Adipose tissue (tissue), 3 donors: ENCODE results near the gene NNMT. TPM values are rescaled to one million over a fixed set of nuclear protein-coding genes. Genes with fewer than 3 reads are reported as not detected.
A peak's percentile ranks its signal among the peaks of the same experiment; 100 is the strongest.

ENCODE experiments used
- H3K27ac ChIP-seq: one replicate; pipeline ENCODE4 v1.5.1; 2013; ENCODE audit warnings: low read depth, low read length
- WGBS, 3 donors: extraction: QIAGEN DNeasy Blood & Tissue Kit; methylation state at CpG; one replicate each; pipeline ENCODE4 v1.1.7; 2013; 5-methylcytosine and 5-hydroxymethylcytosine counted together
- polyA plus RNA-seq, 3 donors: library from polyadenylated mRNA; stranded (reverse); fragments of 200-250 nt; gene quantifications; one replicate each; pipeline ENCODE4 v1.2.3, GENCODE V29; 2013
- donor health status: healthy with polysubstance abuse.
- donor health status: Bipolar disorder and iron deficiency.
- donor health status: healthy.

The NNMT gene
- polyA plus RNA-seq, 3 donors = 93.2 to 1,953 (median 1,163) TPM

- 68 to 83% (median 68%) methylated on average over 8 of the region's 8 CpGs for WGBS, 3 donors
- peak overlapping the region; percentile 78 for H3K27ac ChIP-seq
These were observed 1.9 kb downstream of the NNMT start for GRCh38 chr11:114297806-114298709.

- H3K27ac ChIP-seq = no peak overlapping the region
- 65 to 78% (median 75%) methylated on average over 2 of the region's 2 CpGs for WGBS, 3 donors
These were observed 2.5 kb downstream of the NNMT start for GRCh38 chr11:114298710-114299109.

GRCh38 chr11:114301088-114301487, 4.9 kb downstream of the NNMT start:
- 82 to 93% (median 89%) methylated on average over 4 of the region's 4 CpGs for WGBS, 3 donors
- H3K27ac ChIP-seq = no peak overlapping the region

GRCh38 chr11:114301927-114302326, 5.7 kb downstream of the NNMT start:
- H3K27ac ChIP-seq = no peak overlapping the region

- 43 to 67% (median 52%) methylated on average over 1 of the region's 1 CpG for WGBS, 3 donors
- H3K27ac ChIP-seq = no peak overlapping the region
These were observed 6.5 kb downstream of the NNMT start for GRCh38 chr11:114302663-114303062.

- no peak overlapping the region for H3K27ac ChIP-seq
- WGBS, 3 donors = 24 to 84% (median 71%) methylated on average over 1 of the region's 1 CpG
These were observed 7.9 kb downstream of the NNMT start for GRCh38 chr11:114304065-114304464.

- 60 to 71% (median 65%) methylated on average over 1 of the region's 1 CpG for WGBS, 3 donors
- no peak overlapping the region for H3K27ac ChIP-seq
These were observed 8.8 kb downstream of the NNMT start for GRCh38 chr11:114304969-114305368.

- WGBS, 3 donors = 11 to 39% (median 15%) methylated on average over 9 of the region's 9 CpGs
- no peak overlapping the region for H3K27ac ChIP-seq
These were observed 11.5 kb downstream of the NNMT start for GRCh38 chr11:114307524-114308203.

- WGBS, 3 donors = 31 to 56% (median 46%) methylated on average over 6 of the region's 6 CpGs
- H3K27ac ChIP-seq = no peak overlapping the region
These were observed 12.5 kb downstream of the NNMT start for GRCh38 chr11:114308689-114309089.

- no peak overlapping the region for H3K27ac ChIP-seq
- WGBS, 3 donors = 85 to 96% (median 91%) methylated on average over 1 of the region's 1 CpG
These were observed 13.3 kb downstream of the NNMT start for GRCh38 chr11:114309517-114309916.

GRCh38 chr11:114310095-114310494, 13.9 kb downstream of the NNMT start:
- WGBS, 3 donors = 94 to 97% (median 96%) methylated on average over 2 of the region's 2 CpGs

GRCh38 chr11:114311946-114312345, 15.7 kb downstream of the NNMT start:
- H3K27ac ChIP-seq = no peak overlapping the region
- 88 to 97% (median 96%) methylated on average over 10 of the region's 10 CpGs for WGBS, 3 donors

More at GRCh38 chr11:114310095-114310494, 13.9 kb downstream of the NNMT start:
- no peak overlapping the region for H3K27ac ChIP-seq

- 84 to 97% (median 97%) methylated on average over 1 of the region's 1 CpG for WGBS, 3 donors
- H3K27ac ChIP-seq = no peak overlapping the region
These were observed 17.9 kb downstream of the NNMT start for GRCh38 chr11:114314096-114314495.

GRCh38 chr11:114315749-114316368, 19.7 kb downstream of the NNMT start:
- 5 to 28% (median 26%) methylated on average over 13 of the region's 13 CpGs for WGBS, 3 donors
- H3K27ac ChIP-seq = no peak overlapping the region

- peak overlapping the region; percentile 46 for H3K27ac ChIP-seq
- 76 to 89% (median 81%) methylated on average over 5 of the region's 5 CpGs for WGBS, 3 donors
These were observed 21.0 kb downstream of the NNMT start for GRCh38 chr11:114316980-114317786.

GRCh38 chr11:114317787-114318137, 21.6 kb downstream of the NNMT start:
- 29 to 55% (median 29%) methylated on average over 5 of the region's 5 CpGs for WGBS, 3 donors
- H3K27ac ChIP-seq = peak overlapping the region; percentile 46

GRCh38 chr11:114318361-114318760, 22.2 kb downstream of the NNMT start:
- 48 to 57% (median 53%) methylated on average over 4 of the region's 4 CpGs for WGBS, 3 donors
- H3K27ac ChIP-seq = no peak overlapping the region

- no peak overlapping the region for H3K27ac ChIP-seq
- 47 to 64% (median 56%) methylated on average over 5 of the region's 5 CpGs for WGBS, 3 donors
These were observed 23.6 kb downstream of the NNMT start for GRCh38 chr11:114319716-114320328.
